Inferior parietal cortex (tissue), 1 donor: ENCODE measurements around the gene STAC.
"Not testable (repeated sequence)": the region's sequence is repeated elsewhere in the genome, so short reads cannot be mapped to it uniquely, and the experiment has no call there.

Source experiments
- DNase-seq: peaks from one replicate; pipeline ENCODE4 v3.0.0-alpha.2; 2016; ENCODE audit errors: extremely low spot score

Gene STAC

GRCh38 chr3:36480911-36481648 is 100.8 kb downstream of the STAC start:
- DNase-seq: no peak

DNA sequence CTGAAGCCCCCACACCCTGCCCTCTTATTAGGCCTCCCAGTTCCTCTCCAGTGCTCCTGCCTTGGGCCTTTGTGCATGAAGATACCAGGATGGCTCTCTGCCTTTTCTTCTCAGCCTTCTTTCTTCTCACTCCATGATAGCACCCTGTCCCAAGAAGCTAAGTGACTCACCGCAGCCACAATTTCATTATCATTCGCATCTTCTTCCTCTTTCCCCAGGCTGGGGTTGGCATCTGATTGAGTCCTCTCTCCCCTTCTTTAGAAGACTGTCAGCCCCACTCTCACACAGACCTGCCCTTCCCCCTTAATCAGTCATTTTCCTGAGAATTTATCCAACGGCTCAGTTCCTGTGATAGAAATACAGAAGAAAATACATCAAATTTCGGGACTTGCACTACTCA is 102.0 kb downstream of the STAC start:
- DNase-seq: no peak

GRCh38 chr3:36482880-36483279 is 102.6 kb downstream of the STAC start:
- no peak for DNase-seq

DNA sequence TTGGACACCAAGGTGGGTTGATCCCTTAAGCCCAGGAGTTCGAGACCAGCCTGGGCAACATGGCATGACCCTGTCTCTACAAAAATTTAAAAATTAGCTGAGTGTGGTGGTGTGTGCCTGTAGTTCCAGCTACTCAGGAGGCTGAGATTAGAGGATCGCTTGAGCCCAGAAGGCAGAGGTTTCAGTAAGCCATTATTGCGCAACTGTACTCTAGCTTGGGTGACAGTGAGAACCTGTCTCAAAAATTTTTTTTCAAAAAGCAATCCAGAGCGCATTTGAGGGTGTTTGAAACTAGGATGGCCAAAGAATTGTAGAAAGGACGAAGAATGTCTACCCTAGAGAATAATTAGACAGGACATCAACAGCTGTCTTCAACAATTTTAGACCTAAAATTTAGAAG is 103.4 kb downstream of the STAC start:
- no peak for DNase-seq

- no peak for DNase-seq
These were observed 104.1 kb downstream of the STAC start for GRCh38 chr3:36484386-36484785.

- DNase-seq: no peak
These were observed 105.9 kb downstream of the STAC start for GRCh38 chr3:36486009-36486795.

- DNase-seq: no peak
These were observed 107.3 kb downstream of the STAC start for GRCh38 chr3:36487616-36488015.

- no peak for DNase-seq
These were observed 107.9 kb downstream of the STAC start for GRCh38 chr3:36488077-36488789.

DNA sequence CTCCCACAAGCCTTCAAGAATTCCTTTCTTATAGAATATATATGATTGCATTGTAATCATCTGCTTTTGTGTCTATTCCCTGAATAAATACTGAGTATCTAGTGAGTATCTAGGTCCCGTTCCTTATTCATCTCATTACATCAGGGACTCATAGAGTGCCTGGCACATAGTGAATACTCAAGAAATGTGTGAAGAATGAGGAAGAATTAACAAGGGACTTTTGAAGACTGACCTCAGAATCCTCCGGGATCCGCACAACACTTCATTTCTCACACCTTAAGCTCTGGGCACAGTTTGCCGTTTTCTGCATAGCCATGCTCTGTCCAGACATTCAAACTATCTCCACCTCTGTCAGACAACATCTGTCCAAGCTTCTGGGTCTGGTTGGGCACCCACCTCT is 108.8 kb downstream of the STAC start:
- no peak for DNase-seq

DNA sequence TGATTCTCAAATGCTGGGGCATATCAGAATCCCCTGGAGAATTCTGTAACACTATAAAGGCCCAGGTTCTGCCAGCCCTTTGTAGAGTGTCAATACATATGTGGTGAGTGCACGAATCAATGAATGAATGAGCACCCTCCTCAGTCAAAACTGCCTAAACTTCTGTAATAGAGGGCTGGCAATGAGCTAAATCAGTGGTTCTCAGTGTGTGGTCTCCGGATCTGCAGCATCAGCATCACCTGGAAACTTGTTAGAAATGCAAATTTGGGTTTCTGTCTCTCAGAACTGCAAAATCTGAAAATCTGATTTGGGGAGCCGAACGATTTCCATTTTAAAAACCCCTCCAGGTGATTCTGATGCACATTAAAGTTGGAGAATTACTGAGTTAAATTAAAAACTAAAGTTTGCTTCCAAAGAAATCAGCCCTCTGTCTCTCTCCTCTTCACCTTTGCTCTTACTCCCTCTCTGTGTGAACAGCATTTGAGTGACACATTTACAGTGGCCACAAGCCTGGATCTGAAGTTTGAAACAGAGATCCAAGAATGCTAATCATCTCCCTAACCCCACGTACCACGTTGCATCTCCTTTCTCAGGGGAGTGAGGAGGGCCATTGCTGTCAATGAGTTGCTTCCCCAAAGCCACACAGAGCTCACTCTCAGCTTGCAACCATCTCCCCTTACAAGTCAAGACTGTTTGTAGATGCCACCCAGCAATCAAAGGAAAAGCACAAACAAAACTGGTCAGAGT is 109.5 kb downstream of the STAC start:
- no peak for DNase-seq

GRCh38 chr3:36493051-36493450 is 112.7 kb downstream of the STAC start:
- DNase-seq: no peak

GRCh38 chr3:36494461-36495109 is 114.3 kb downstream of the STAC start:
- no peak for DNase-seq

DNA sequence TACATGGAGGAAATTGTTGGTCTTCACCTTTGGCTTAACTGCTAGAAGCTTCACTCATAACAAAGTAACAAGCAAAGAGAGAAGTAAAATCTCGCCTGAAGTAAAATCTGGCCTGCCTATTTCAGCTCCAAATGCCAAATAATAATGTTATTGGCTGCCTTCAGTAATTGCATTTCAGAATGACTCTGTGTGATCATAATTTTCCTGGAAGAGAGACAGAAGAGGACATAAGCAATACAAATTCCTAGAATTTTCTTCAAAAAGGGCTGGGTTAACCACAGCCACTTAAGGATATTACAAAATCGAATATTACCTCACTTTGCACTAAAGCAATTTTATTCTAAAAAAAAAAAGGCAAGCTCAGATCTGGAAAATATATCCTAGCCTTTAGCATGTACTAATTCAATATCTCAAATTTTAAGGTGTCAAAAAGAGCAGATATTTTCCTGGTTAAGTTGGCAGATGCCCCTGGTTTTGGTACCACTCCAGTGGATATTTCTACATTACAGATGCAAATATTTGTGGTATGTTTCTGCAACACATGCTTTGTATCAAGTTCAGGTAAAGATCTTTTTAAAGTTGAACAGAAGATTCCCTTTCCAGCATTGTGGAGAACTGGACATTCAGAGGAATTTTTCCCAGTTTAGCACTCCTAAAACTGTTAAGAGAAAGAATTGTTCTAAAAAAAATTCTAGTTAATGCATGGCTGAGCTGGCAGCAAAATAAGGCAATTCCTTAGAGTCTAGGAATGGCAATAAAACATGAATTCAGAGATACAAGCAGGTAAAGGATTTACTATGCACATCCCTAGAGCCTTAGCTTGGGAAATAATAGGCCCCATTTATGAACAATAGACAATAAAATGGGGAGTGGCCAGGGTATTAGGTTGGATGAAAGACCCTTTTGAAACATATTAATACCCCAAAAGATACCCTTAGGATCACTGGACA is 116.7 kb downstream of the STAC start:
- DNase-seq: no peak

GRCh38 chr3:36500053-36500452 is 119.7 kb downstream of the STAC start:
- DNase-seq: not testable (repeated sequence)

GRCh38 chr3:36501616-36502015 is 121.3 kb downstream of the STAC start:
- DNase-seq: peak; percentile 6

DNA sequence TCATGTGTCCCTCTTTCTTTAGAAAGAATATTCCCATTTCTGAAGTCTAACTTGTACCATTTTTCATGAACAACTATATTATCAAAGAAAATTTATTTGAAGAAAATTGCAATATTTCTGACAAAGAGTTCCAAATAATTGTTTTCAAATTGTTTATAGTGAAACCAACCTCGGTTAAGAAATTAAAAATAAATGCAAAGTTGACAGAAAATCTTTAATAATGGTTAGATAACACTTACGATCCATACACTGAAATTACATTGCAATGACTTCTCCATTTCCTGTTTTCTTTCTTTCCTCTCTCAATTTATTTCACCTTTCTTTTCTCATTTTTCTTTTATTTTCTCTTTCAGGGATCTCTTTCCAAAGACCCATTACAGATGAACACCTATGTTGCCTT is 125.1 kb downstream of the STAC start:
- no peak for DNase-seq

GRCh38 chr3:36511791-36512486 is 131.6 kb downstream of the STAC start:
- no peak for DNase-seq

- no peak for DNase-seq
These were observed 132.3 kb downstream of the STAC start for GRCh38 chr3:36512555-36512954.

- no peak for DNase-seq
These were observed 133.9 kb downstream of the STAC start for GRCh38 chr3:36514171-36514570.

- DNase-seq: no peak
These were observed 139.4 kb downstream of the STAC start for GRCh38 chr3:36519682-36520081.
